Measurements from ENCODE around the gene CHCHD6. TPM values are rescaled to one million over a fixed set of nuclear protein-coding genes. Genes with fewer than 3 reads are reported as not detected.

CHCHD6 gene
- total RNA-seq, 4 donors from 2014 or later, result 6.4 to 14.2 (median 10.3) TPM; not detected in 1

Other genes starting within 250 kb of the CHCHD6 start
- gene ZXDC, start 228.3 kb upstream of the CHCHD6 start, total RNA-seq, result 10 to 100 TPM; 18.5 to 57.9 (median 33.5) TPM
- gene UROC1, start 186.5 kb upstream of the CHCHD6 start, total RNA-seq, result under 1 TPM in 1 of 4 donors, not detected in 3; 0.07 TPM
- gene CHST13, start 180.1 kb upstream of the CHCHD6 start, total RNA-seq, result under 1 TPM in 2 of 4 donors, not detected in 2; 0.24 to 0.62 TPM
- not detected for gene C3orf22, start 145.3 kb upstream of the CHCHD6 start, total RNA-seq
- gene TXNRD3, start 49.1 kb upstream of the CHCHD6 start, total RNA-seq, result 10 to 100 TPM; 13.8 to 31.2 (median 17.8) TPM